HEK293T (cell line): ENCODE results near the gene KCNA2.

ENCODE experiments used
- FOXA1 ChIP-seq: fragments of 450-650 bp; IDR thresholded peaks from 2 replicates; pipeline ENCODE4 v1.6.1; 2016; ENCODE audit warnings: mild to moderate bottlenecking
- LEF1 ChIP-seq: fragments of 450-650 bp; IDR thresholded peaks from 2 replicates; pipeline ENCODE4 v1.6.1; 2017; ENCODE audit warnings: mild to moderate bottlenecking, borderline replicate concordance
- SP1 ChIP-seq: fragments of 450-650 bp; IDR thresholded peaks from 2 replicates; pipeline ENCODE4 v1.6.1; 2017
- SUZ12 ChIP-seq: fragments of 450-650 bp; IDR thresholded peaks from 2 replicates; pipeline ENCODE4 v1.6.1; 2016; ENCODE audit warnings: mild to moderate bottlenecking
- TARDBP ChIP-seq: fragments of 450-650 bp; IDR thresholded peaks from 2 replicates; pipeline ENCODE4 v1.6.1; 2016

DNA sequence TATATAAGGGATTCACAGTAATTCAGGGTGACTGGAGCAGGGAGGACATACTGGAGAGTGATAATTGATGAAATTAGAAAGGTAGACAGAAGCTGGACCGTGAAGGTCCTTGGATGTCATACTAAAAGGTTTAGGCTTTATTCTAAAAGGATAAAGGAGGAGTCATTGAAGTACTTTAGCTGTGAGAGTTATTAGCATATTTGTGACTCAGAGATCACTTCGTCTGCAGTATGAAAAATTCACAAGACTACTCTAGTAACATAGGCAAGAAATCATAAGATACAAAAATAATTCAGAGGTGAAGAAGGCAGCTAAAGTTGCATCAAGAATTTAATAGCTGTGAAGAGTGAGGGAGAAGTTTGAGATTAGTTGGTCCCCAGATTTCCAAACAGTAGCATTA is 42.3 kb upstream of the KCNA2 start:
- TF ChIP-seq SUZ12 = no peak
- TF ChIP-seq LEF1 = no peak
- no peak for TF ChIP-seq SP1
- no peak for TF ChIP-seq TARDBP
- no peak for TF ChIP-seq FOXA1
